ENCODE data around the gene TBC1D13.
A peak's percentile ranks its signal among the peaks of the same experiment; 100 is the strongest.

TBC1D13 gene

DNA sequence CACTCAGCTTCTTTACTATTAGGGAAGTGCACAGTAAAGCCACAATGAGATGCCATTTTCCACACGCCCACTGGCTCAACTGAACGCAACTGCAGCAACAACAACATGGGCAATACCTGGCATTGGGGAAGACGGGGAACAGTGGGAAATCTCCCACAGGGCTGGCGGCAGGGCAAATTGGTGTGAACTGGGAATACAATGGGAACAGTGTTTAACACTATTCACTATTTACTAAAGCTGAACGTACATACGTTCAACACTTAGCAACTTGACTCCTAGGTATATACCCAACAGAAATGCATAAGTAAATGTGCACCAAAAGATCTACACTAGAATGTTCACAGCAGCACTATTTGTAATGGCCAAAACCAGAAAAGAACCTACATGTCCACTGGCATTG is 29.5 kb upstream of the TBC1D13 start:
- DNase-seq (ENCODE audit: low read depth) = no peak
- H3K4me3 ChIP-seq (ENCODE audit: low read length) = no peak overlapping the region
- TF ChIP-seq, protein P1, sequence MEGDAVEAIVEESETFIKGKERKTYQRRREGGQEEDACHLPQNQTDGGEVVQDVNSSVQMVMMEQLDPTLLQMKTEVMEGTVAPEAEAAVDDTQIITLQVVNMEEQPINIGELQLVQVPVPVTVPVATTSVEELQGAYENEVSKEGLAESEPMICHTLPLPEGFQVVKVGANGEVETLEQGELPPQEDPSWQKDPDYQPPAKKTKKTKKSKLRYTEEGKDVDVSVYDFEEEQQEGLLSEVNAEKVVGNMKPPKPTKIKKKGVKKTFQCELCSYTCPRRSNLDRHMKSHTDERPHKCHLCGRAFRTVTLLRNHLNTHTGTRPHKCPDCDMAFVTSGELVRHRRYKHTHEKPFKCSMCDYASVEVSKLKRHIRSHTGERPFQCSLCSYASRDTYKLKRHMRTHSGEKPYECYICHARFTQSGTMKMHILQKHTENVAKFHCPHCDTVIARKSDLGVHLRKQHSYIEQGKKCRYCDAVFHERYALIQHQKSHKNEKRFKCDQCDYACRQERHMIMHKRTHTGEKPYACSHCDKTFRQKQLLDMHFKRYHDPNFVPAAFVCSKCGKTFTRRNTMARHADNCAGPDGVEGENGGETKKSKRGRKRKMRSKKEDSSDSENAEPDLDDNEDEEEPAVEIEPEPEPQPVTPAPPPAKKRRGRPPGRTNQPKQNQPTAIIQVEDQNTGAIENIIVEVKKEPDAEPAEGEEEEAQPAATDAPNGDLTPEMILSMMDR (conservative IDR thresholded peaks at IDR 0.05; ENCODE audit: low read length) = no peak

DNA sequence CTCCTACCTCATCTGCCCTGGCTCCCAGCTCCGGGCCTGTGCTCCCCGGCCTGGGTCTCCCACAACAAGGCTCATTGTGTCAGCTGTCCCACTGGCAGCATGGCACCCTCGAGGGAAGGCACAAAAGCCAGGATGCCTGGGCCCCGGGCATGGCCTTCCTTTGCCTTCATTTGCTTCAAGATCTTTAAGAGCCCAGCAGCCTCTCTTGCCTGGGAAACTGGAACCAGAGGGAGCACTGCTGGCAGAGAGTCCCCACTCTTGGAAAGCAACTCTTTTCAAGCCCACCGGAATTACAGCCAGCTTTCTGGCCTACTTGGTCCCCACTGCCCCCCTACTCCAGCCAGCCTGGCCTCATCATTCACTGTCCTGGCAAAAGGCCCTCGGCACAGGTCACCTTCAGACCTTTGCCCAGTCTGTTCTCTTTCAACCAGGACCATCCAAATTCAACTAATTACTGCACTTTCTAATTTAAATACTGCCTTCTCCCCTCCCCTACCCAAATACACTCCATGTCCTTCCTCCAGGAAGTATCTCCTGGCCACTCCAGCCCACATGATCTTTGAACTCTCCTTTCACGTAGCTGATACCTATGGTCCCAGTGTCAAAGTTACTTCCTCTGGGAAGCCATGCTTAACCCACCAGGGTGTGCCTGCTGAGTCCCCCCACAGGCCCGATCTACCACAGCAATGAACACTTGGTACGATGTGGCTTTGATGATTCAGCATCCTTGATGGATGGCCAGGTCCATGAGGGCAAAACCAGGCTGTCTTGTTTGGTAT is 24.2 kb upstream of the TBC1D13 start:
- DNase-seq (ENCODE audit: low read depth) = no peak
- no peak overlapping the region for H3K4me3 ChIP-seq (ENCODE audit: low read length)
- TF ChIP-seq, protein P1 (conservative IDR thresholded peaks at IDR 0.05; ENCODE audit: low read length) = no peak

DNA sequence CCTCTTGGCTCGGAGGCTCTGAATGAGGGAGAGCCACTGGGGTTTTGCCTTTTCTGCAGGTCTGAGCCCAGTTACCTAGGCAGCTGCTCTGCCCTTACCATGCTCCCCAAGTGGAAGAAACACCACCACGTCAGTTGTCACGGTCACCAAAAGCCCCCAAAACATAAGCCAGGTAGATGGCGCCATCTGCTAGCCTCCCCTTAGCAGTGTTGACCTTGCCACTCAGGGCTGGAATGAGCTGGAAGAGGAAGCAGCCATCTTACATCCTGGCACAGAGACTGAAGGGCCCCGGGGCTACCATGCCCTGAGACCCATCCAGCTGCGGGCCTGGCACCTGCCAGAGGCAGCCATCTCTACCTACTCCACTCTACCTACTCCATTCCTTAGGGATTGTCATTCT is 22.7 kb upstream of the TBC1D13 start:
- TF ChIP-seq, protein P1 (conservative IDR thresholded peaks at IDR 0.05; ENCODE audit: low read length) = no peak
- H3K4me3 ChIP-seq (ENCODE audit: low read length) = no peak overlapping the region
- DNase-seq (ENCODE audit: low read depth) = no peak

DNA sequence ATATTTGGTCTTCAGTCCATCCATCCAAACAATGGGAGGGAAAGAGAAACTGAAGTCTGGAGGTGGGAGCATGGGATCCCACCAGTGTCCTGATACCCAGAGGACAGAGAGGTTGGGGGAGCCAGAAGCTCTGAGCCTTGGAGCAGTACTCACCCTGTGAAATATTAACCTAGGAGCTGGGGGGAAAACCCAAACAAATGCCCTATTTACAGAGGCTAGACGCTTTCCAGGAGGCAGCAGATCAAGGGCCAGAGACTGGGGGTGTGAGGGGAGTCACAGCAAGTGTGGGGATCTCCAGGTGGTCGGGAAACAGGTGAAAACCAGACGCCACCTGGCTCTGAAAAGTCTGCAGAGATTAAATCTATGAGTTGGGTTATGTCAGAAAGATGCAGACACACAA is 21.6 kb upstream of the TBC1D13 start:
- DNase-seq (ENCODE audit: low read depth) = no peak
- TF ChIP-seq, protein P1 (conservative IDR thresholded peaks at IDR 0.05; ENCODE audit: low read length) = no peak

DNA sequence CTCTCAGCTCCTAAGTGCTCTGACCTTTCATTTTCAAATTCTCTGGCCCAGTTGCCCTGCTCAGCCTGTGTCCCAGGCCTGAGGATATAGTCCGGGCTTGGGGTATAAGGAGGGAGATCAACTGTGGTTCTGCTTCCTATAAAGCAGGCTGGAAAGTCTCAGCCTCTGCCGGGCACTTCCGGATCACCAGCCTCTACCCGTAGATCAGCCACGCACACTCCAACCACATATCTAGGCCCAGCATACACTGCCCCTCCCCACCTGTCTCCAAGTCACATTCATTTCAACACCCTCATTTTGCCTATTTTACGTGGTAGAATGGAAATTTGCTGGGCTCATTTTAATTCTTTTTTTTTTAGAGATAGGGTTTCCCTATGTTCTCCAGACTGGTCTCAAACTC is 18.4 kb upstream of the TBC1D13 start:
- H3K4me3 ChIP-seq (ENCODE audit: low read length) = no peak overlapping the region
- TF ChIP-seq, protein P1 (conservative IDR thresholded peaks at IDR 0.05; ENCODE audit: low read length) = no peak
- no peak for DNase-seq (ENCODE audit: low read depth)

More for the DNA sequence above, 21.6 kb upstream of the TBC1D13 start:
- H3K4me3 ChIP-seq (ENCODE audit: low read length) = no peak overlapping the region

DNA sequence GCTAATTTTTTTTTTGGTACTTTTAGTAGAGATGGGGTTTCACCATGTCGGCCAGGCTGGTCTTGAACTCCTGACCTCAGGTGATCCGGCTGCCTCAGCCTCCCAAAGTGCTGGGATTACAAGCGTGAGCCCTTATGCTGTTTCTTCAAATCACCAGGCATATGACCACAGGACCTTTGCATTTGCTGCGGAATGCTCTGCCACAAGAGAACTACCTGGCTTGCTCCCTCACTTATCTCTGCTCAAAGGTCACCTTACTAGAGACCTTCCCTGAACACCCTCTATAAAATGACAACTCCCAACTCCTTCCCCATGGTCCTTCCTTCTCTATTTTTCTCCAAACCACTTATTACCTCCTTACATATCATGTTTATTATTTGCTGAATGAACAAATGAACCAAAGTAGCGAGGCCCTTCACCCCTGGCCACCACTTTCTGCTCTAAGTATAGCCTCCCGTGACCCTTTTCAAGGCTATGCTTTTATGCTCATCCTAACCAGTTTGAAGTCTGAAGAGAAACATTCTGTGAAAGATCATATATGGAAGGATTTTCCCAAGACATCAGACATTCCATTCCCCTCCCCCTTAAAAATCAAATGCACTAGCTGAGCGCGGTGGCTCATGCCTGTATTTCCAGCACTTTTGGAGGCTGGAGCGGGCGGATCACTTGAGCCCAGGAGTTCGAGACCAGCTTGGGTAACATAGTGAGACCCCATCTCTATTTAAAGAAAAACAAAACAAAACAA is 16.6 kb upstream of the TBC1D13 start:
- no peak for DNase-seq (ENCODE audit: low read depth)
- TF ChIP-seq, protein P1 (conservative IDR thresholded peaks at IDR 0.05; ENCODE audit: low read length) = no peak
- peak overlapping the region; percentile 97 for H3K4me3 ChIP-seq (ENCODE audit: low read length)

Data from AG10803 (cell line).